Measurements from ENCODE around the gene KIF17.

The KIF17 gene

DNA sequence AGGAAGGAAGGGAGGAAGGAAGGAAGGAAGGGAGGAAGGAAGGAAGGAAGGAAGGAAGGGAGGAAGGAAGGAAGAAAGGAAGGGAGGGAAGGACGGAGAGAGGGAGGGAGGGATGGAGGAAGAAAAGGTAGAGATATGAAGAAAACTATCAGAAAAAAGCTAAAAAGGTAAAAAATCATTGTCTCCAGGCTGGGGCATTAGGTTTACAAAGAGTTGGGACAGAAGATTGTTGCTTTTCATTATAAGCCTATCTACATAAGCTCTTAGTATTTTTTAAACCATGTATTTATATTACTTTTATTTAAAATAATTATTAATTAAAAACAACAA is 91.7 kb downstream of the KIF17 start:
- TF ChIP-seq, protein P1, sequence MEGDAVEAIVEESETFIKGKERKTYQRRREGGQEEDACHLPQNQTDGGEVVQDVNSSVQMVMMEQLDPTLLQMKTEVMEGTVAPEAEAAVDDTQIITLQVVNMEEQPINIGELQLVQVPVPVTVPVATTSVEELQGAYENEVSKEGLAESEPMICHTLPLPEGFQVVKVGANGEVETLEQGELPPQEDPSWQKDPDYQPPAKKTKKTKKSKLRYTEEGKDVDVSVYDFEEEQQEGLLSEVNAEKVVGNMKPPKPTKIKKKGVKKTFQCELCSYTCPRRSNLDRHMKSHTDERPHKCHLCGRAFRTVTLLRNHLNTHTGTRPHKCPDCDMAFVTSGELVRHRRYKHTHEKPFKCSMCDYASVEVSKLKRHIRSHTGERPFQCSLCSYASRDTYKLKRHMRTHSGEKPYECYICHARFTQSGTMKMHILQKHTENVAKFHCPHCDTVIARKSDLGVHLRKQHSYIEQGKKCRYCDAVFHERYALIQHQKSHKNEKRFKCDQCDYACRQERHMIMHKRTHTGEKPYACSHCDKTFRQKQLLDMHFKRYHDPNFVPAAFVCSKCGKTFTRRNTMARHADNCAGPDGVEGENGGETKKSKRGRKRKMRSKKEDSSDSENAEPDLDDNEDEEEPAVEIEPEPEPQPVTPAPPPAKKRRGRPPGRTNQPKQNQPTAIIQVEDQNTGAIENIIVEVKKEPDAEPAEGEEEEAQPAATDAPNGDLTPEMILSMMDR (IDR thresholded peaks at IDR 0.05; ENCODE audit: extremely low read depth, missing control alignments), result no peak
- no peak for DNase-seq (ENCODE audit: low spot score)

DNA sequence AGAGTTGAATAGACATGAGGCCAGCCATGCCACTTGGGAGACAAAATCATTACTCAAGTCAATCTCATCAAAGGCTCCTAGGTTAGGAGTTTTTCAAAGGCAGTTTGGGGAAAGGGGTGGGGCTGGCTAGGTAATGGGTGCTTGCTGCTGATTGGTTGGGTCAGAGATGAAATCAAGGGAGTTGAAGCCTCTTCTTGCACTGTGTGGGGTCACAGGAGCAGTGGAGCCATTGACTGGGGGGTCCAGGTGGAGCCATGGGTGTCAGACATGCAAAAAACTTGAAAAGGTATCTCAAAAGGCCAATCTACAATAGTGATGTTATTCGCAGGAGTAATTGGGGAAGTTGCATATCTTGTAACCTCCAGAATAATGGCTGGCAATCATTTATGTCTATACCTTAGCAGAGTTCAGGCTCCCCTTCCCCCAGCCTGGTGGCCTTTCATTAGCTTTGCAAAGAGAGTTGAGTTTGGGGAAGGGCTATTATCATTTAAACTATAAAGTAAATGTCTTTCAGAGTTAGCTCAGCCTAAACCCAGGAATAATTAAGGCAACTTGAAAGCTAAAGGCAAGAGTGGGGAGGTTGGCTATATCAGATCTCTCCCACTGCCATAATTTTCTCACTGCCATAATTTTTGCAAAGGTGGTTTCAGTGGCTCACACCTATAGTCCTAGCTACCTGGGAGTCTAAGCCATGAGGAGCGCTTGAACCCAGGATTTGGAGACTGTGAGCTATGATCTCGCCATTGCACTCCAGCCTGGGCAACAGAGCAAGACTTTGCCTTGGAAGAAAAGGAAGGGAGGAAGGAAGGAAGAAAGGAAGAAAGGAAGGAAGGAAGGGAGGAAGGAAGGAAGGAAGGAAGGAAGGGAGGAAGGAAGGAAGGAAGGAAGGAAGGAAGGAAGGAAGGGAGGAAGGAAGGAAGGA is 92.4 kb downstream of the KIF17 start:
- DNase-seq (ENCODE audit: low spot score), result no peak
- TF ChIP-seq, protein P1 (IDR thresholded peaks at IDR 0.05; ENCODE audit: extremely low read depth, missing control alignments), result no peak

DNA sequence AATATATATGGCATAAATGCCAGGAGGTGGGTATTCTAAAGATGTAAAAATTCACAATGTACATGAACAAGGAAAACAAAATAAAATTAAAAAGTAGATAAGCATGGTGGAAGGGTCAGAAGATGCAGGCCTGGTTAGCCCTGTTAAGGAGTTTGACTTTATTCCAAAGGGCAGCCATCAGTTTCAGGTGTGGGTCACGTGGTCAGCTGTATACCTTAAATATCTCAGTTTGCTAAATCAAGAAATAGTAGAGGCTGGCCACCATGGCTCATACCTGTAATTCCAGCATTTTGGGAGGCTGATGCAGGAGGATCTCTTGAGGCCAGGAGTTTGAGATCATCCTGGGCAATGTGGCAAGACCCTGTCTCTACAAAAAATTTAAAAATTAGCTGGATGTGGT is 93.1 kb downstream of the KIF17 start:
- TF ChIP-seq, protein P1 (IDR thresholded peaks at IDR 0.05; ENCODE audit: extremely low read depth, missing control alignments), result no peak
- DNase-seq (ENCODE audit: low spot score), result no peak

DNA sequence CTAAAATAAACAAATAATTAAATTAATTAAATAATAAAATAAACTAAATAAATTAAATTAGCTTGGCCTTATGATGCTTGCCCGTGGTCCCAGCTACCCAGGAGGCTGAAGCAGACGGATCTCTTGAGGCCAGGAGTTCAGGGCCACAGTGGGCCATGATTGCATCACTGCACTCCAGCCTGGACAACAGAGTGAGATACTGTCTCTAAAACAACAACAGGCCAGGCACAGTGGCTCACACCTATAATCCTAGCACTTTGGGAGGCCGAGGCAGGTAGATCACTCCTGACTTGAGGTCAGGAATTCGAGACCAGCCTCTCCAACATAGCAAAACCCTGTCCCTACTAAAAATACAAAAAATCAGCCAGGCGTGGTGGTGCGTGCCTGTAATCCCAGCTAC is 96.8 kb downstream of the KIF17 start:
- no peak for DNase-seq (ENCODE audit: low spot score)
- TF ChIP-seq, protein P1 (IDR thresholded peaks at IDR 0.05; ENCODE audit: extremely low read depth, missing control alignments), result no peak

DNA sequence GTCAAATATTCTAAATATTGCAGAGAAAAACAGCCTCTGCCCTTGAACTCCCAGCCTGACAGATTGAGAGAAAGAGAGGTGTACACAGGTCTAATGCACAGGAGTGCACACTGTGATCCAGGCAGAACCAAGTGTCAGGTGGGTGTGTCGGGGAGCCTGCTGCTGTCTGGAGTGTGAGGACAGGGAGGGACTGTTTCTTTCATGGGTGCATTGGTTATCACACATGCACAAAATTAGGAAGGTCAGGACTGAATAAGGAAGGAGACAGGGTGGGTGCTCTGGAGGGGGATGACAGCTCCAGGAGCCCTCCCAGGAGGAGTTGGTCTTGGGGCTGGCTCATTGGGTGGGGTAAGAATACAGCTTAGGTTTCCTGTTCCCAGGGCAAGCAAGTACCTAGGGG is 97.8 kb downstream of the KIF17 start:
- TF ChIP-seq, protein P1 (IDR thresholded peaks at IDR 0.05; ENCODE audit: extremely low read depth, missing control alignments), result no peak
- DNase-seq (ENCODE audit: low spot score), result no peak

DNA sequence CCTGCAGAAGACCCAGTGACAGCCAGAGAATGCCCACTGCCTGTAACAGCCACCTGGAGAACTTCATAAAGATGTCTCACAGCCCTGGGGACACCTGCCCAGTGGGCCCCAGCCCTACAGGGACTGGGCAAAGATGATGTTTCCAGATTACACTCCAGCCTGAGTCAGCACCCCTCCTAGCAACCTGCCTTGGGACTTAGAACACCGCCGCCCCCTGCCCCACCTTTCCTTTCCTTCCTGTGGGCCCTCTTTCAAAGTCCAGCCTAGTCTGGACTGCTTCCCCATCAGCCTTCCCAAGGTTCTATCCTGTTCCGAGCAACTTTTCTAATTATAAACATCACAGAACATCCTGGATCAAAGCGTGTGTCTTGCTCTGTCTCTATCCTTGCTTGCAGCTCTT is 99.3 kb downstream of the KIF17 start:
- TF ChIP-seq, protein P1 (IDR thresholded peaks at IDR 0.05; ENCODE audit: extremely low read depth, missing control alignments), result no peak
- no peak for DNase-seq (ENCODE audit: low spot score)

DNA sequence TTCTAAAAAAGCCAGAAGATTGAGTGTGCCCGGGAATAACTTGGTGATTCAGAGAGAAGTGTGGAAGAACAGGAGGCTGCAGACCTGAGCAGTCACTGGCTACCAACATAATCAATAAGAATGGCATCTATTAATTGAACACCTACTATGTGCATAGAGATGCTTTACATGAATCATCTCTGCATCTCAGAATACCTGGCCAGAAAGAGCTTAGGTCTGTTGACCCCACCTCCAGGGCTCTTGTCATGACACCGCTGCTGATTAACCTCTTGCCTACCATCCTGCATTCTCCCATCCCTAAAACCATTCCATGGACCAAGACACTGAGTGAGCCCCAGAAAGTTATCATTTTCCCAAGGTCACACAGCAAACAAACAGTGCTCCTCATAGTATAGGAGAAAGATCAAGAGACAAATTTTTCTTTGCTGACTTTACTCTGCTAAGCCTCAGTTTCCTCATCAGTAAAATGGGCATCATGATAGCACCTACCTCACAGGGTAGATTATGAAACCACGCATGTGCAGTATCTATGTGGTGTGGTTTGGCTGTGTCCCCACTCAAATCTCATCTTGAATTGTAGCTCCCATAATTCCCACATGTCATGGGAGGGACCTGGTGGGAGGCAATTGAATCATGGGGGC is 100.8 kb downstream of the KIF17 start:
- no peak for DNase-seq (ENCODE audit: low spot score)
- TF ChIP-seq, protein P1 (IDR thresholded peaks at IDR 0.05; ENCODE audit: extremely low read depth, missing control alignments), result no peak
